HG02938 (cell line): ENCODE results near the gene ZNF391.
A peak's percentile ranks its signal among the peaks of the same experiment; 100 is the strongest.
"Not testable (repeated sequence)": the region's sequence is repeated elsewhere in the genome, so short reads cannot be mapped to it uniquely, and the experiment has no call there.

ENCODE experiments used
- ATAC-seq: cut with Tn5 transposase; IDR thresholded peaks from one replicate; pipeline ENCODE4 v1.9.1; 2021; ENCODE audit warnings: mild to moderate bottlenecking, moderate library complexity; ENCODE audit not compliant: unreplicated experiment

Gene ZNF391

DNA sequence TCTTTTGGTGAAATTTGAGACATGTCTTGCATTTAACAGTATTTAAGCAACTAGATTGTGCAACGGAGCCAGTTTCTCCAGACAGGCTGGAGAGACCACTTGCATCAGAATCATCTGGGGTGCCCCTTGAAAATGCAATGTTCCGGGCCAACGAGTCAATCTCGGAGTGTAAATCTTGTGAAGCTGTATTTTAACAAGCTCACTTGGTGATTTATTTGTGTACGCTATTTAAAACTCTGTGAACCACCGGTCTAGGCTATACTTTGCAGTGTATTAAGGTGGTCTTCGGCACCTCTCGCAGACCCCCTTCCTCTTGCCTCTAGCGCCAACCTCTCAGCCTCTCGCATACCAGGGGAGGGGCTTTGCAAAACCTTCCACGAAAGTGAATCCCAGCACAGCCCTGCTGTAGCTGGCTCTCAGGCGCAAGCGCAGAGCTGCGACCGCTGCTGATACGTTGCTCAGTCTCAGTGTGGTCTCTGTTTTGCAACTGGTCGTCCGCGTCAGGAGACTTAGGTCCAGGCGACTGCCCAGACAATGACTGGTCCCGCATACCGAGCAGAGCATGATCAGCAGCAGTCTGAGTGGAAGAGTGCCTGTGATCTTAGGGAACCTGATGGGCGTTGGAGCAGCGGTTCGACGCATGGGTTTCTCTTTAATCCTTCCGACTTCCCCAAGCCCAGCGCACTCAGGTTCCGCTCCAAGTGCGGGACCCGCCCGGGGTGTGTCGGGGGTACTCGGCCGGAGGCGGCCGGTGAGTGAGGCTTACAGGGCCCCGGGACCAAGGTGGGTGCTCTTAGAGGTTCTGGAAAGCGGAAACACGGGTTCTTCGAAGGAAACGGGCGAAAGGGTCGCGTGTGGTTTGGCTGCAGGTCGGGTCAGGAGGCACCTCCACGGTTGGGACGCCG is at the start of gene ZNF391:
Gene ZNF391 (plus strand): TSS at position 467 of the 905 bp plus-strand sequence. CDS start 11,612 bp downstream, outside the sequence.
- peak; percentile 90 for ATAC-seq

DNA sequence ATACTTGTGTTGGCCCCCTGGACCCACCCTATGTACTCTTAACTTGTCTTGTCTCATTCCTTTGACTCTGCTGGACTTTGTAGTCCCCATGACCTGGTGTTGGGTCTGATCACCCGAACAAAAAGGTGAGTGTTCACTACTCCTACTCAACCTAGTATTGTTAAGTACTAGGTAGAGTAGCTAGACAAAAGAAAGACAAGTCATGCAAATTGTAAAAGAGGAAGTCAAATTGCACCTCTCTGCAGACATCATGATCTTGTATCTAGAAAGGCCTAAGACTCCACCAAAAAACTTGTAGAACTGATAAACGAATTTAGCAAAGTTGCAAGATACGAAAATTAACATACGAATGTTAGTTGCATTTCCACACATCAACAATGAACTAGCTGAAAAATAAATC is 35.7 kb upstream of the ZNF391 start:
- no peak for ATAC-seq

DNA sequence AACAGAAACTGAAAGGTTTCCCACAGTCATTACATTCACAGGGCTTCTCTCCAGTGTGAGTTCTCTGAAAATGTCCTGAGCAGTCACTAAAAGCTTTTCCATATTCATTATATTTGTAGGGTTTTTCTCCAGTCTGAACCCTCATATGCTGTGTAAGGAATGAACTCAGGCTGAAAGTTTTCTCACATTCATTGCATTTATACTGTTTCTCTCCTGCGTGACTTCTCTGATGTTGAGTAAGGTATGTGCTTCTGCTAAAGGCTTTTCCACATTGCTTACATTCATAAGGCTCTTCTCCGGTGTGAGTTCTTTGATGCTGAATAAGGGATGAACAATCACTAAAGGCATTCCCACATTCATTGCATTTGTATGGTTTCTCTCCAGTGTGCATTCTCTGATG is 29.8 kb upstream of the ZNF391 start:
- no peak for ATAC-seq

DNA sequence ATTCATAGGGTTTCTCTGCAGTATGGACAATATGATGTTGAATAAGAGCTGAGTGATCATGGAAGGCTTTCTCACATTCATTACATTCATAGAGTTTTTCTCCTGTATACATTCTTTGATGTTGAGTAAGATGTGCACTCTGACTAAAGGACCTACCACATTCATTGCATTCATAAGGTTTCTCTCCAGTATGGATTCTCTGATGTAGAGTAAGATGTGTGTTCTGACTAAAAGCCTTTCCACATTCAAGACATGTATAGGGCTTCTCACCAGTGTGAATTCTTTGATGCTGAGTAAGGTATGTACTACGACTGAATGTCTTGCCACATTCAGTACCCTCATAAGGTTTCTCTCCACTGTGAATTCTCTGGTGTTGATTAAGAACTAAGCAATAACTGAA is 29.3 kb upstream of the ZNF391 start:
- ATAC-seq: no peak

DNA sequence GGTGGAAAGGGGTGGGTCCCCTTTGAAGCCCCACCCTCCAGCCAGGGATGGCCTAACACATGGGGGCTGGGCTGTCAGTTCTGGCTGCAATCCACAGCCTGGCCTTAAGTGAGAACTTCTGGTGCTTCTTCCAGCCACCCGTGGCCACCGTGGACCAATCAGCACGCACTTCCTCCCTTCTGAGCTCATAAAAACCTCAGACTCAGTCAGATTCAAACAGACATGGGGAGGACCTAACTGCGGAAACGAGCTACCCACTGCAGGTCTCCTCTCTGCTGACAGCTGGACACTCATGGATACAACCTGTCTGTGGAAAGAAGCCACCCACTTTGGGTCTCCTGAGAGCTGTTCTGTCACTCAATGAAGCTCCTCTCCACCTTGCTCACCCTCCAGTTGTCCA is 20.4 kb upstream of the ZNF391 start:
- no peak for ATAC-seq

DNA sequence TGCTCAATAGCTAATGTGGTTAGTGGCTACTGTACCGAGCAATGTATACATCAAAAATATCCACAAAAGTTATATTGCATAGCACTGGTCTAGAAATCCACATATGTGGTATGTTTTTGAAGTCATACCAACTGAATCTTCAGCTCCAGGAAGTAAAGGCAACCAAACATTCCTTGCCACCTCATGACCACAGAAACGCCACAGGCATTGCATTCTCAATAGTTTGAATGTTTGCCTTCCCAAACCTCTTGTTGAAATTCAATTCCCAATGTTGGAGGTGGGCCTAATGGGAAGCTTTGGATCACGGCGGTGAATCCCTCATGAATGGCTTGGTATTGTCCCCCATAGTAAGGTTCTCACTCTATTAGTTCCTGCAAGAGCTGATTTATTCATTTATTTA is 18.2 kb upstream of the ZNF391 start:
- ATAC-seq: no peak

DNA sequence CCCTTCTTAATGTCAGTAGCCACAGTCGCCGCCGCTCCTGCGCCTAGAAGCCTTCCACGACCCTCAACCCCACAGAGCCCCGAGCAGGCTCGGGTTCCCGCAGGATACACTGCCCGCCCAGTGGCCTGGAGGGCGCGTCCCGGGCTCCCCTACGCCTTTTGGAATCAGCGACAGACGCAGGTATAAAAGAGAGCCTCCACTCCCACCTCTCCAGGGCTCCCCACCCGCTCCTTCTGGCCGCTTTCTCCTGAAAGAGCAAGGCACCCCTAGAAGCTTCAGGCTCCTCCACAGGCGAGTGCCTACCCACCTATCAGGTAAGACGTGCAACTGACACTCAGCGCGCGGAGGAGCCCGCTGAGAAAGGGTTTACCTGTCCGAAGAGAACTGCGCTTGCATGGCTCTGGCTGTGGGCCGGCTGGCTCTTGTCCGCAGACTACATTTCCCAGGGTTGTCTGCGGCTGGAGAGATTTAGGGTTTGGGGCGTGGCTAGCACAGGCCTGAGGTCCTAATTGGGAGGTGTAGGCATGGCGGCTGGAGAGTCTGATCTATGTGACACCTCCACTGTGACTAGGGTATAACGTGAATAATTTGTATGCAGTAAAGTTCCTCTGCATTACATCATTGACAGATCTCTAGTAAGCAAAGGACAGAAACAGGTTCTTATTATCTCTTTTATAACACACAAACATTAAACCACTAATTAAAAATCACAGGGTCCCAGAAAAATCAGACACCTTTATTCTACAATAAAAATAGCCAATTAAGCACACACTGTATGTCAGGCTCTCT is 13.5 kb upstream of the ZNF391 start:
- ATAC-seq: peak; percentile 89

DNA sequence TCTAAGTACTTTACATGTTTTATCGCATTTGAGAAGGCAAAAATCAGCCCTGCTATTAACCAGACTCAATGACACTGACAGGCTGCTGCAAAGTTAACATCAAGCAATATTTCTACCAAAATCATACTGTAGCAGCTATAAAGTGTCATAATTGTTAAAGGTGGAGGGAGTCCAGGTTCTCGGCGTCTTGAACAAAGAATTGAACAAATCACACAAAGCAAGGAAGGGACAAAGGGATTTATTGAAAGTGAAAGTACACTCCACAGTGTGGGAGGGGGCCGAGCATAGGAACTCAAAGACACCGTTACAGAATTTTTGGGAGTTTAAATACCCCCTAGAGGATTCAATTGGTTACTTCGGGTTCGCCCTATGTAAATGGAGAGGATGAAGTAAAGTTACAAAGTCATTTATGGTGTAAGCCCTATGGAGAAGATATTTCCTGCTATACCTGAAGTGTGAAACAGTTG is 12.9 kb upstream of the ZNF391 start:
- no peak for ATAC-seq

DNA sequence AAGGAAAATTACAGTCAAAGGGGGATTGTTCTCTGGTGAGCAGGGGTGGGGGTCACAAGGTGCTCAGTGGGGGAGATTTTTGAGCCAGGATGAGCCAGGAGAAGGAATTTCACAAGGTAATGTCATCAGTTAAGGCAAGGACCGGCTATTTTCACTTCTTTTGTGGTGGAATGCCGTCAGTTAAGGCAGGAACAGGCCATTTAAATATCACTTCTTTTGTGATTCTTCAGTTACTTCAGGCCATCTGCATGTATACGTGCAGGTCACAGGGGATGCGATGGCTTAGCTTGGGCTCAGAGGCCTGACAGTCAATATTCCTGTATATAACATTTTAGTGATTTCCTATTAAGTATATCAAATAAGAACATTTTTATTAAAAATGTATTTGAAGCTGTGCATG is 10.2 kb upstream of the ZNF391 start:
- ATAC-seq: not testable (repeated sequence)

DNA sequence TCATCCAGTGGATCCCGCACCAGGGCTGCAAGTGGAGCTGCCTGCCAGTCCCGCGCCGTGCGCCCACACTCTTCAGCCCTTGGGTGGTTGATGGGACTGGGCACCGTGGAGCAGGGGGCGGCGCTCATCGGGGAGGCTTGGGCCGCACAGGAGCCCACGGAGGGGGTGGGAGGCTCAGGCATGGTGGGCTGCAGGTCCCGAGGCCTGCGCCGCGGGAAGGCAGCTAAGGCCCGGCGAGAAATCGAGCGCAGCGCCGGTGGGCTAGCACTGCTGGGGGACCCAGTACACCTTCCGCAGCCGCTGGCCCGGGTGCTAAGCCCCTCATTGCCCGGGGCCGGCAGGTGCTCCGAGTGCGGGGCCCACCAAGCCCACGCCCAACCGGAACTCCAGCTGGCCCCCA is 7.6 kb upstream of the ZNF391 start:
- not testable (repeated sequence) for ATAC-seq

DNA sequence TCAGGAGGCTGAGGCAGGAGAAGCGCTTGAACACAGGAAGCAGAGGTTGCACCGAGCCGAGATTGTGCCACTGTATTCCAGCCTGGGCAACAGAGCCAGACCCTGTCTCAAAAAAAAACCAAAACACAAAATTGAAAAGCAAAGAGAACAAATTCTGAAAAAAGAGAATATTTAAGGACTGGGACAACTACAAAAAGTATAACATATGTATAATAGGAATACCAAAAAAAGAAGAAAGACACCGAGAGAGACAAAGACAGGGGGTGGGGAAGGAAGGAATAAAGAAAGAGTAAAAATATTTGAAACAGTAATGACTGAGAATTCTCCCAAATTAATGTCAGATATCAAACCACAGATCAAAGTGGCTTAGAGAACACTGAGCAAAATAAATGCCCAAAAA is 5.5 kb upstream of the ZNF391 start:
- ATAC-seq: no peak

DNA sequence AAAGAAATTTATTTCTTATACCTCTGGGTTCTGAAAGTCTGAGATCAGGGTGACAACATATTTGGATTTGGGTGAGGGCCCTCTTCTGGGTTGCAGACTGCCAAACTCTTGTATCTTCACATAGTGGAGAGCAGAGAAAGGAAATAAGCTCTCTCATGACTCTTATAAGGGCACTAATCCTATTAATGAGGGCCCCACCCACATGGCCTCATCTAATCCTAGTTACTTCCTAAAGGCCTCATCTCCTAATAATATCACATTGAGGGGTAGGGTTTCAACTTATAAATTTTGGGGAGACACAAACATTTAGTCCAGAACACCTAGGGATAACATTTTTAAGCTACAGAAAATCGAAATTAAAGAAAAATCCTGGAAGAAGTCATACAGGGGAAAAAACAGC is 5.1 kb upstream of the ZNF391 start:
- ATAC-seq: no peak

DNA sequence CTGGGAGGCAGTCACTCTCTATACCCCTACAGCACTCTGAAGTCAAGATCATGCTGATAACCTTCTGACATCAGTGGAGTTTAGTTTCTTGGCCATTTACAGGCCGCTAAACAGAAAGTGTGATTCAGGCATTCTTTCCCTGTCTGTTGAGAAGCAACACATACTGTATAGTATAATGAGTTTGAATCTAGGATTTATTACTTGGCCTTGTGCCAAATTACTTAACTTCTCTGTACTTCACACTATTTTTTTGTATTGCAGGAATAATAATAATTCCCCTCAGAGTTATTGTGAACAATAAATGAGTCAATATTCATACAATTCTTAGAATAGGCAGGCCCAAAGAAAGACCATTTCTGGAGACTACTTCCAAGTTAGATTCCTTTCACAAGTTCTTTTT is 4.1 kb downstream of the ZNF391 start:
- ATAC-seq: no peak

DNA sequence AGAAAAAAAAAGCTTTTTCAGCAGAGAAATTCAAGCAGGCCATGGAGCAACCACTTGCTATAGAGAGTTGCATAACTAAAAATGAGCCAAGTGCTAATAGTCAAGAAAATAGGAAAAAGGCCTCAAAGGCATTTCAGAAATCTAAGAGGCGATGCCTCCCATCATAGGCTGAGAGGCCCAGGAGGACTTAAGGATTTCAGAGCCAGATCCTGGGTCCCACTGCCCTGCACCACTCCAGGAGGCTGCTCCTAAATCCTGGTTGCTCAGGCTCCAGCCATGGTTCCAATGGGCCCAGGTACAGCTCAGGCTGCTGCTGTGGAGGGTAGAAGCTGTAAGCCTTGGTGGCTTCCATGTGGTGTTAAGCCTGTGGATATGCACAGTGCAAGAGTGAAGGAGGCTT is 5.5 kb downstream of the ZNF391 start:
- ATAC-seq: no peak

DNA sequence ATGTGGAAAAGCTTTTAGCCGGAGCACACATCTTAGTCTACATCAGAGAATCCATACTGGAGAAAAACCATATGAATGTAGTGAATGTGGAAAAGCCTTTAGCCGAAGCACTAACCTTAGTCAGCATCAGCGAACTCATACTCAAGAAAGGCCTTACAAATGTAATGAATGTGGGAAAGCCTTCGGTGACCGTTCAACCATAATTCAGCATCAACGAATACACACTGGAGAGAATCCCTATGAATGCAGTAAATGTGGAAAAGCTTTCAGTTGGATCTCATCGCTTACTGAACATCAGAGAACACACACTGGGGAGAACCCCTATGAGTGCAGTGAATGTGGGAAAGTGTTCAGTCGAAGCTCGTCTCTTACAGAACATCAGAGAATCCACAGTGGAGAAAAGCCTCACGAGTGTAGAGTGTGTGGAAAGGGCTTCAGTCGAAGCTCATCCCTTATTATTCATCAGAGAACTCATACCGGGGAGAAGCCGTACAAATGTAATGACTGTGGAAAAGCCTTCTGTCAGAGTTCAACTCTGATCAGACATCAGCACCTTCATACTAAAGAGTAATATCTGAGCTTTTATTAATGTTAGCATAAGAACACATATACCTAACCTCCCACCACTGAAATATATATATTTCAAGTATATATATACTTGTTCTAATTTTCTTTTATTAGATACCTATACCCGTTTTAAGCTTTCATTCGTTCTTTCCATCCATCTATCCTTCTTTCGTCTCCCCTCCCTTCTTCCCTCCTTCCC is 12.5 kb downstream of the ZNF391 start:
- ATAC-seq: no peak

DNA sequence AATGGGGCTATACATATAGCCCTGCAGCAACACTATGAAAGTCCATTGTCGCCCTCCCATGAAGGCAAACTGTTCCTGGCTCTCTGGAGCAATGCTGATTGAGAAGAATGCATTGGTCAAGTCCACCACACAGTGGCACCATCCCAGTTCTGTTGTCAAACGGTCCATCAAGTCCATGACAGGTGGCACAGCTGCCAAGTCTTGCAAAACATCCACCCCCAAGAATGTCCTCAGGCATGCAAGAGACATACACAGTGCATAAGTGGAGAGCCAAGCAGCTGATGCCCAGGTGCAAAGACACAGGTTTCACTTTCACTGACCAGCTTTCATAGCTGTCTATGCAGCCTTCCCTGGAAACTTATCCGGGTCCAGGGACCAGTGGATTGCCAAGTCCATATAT is 17.5 kb downstream of the ZNF391 start:
- ATAC-seq: no peak

DNA sequence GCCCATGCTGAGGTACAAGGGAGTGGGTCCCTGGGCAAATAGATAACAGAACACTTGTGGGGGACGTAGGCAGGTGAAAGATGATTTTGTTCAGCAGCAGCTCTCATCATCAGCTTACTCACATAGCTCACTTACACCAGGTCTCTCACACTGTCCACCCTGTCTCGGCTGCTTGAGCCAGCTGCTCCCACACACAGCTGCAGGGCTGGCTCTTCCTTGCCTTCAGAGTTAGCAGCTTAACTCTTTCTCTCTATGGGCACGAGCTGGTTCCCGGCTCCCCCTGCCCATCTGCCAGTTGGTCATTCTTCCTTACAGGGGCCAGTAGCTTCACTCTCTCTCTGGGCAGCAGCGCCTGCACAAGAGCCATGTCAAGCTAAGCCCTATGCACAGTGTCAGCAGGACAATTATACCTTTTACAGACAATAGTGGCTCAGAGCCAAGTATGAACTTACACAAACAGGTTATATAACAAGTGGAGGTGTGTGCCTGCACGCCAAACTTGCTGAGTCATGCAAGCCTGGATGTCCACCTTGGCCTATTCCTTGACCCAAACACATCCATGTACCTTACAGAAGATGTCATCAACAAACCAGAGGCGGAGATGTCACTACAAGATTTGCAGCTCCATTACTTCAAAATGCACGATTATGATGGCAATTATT is 18.7 kb downstream of the ZNF391 start:
- ATAC-seq: no peak

DNA sequence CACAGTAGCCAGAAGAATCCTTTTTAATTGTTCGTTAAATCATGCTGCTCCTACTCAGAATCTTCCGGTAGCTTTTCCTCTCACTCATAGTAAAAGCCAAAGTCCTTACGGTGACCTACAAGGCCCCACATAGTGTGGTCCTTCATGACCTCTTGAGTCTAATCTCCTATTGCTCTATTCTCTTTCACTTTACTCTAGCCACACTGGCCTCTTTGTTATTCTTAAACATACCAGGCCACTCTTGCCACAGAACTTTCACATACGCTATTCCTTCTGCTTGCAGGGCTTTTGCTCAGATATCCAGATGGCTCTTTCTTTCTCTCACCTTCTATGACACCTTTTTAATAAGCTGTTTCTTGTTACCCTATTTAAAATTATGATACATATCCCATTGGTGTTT is 25.7 kb downstream of the ZNF391 start:
- ATAC-seq: no peak

DNA sequence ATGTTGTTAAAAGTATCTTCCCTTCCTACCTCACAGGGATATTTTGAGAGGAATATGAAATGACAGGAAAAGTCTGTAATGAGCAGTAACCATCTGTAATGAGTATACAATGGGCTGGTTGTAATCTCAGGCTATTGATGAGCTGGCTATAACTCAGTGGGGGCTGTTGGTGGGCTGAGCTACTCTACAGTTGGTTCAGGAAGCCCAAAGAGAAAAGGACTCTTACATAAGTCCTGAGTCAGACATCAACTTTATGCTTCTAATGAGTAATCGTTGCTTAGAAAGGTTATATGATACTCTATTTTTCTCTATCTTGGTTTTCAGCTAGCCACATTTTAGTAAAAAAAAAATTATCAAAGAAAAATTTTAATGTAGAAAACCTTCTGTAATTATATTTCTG is 26.4 kb downstream of the ZNF391 start:
- ATAC-seq: no peak

DNA sequence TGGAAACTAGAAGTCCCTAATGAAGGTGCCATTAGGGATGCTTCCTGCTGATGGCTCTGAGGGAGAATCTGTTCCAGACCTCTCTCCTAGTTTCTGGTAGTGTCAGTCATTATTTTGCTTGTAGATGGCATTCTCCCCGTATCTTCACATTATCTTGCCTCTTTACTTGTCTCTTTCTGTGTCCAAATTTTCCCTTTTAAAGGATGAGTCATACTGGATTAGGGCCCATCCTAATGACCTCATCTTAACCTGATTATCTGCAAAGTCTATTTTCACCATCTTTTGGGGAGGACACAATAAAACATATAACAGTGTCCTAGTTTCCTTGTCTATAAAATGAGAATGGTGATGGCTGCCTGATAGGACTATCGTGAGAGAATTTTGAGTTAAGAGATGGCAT is 27.3 kb downstream of the ZNF391 start:
- ATAC-seq: no peak

DNA sequence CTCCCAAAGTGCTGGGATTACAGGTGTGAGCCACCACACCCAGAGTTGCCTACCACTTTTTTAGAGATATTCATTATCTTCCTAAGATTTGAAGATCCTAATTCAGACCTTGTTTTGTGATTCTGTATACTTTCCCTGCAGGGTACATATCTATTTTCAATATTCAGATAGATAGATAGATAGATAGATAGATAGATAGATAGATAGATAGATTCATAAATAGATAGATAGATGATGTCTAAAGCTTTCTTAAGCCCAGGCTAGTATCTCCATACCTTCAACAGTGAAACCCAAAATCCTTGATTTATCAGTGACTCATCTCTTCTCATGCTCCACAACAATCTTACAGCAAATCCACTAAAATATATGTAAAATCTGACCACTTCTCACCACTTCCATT is 30.8 kb downstream of the ZNF391 start:
- ATAC-seq: no peak
